Endodermal cell (in vitro differentiated cells): ENCODE results near the gene MACROD2. TPM values are rescaled to one million over a fixed set of nuclear protein-coding genes. Genes with fewer than 3 reads are reported as not detected.

Source experiments
- DNase-seq: peaks from one replicate; pipeline ENCODE4 v3.0.0-alpha.2; 2017
- H3K27ac ChIP-seq: 2 replicates; pipeline ENCODE4 v1.5.1; 2013; ENCODE audit warnings: mild to moderate bottlenecking, low read depth, low read length, moderate library complexity
- H3K27me3 ChIP-seq: 2 replicates; pipeline ENCODE4 v1.6.1; 2013; ENCODE audit warnings: mild to moderate bottlenecking, low read length, moderate library complexity; ENCODE audit not compliant: insufficient read depth, control insufficient read depth, poor library complexity, severe bottlenecking
- H3K36me3 ChIP-seq: 2 replicates; pipeline ENCODE4 v1.7.0; 2013; ENCODE audit warnings: mild to moderate bottlenecking, low read length, moderate library complexity; ENCODE audit not compliant: control insufficient read depth, insufficient read depth
- H3K4me1 ChIP-seq: one replicate; pipeline ENCODE4 v1.7.0; 2013; ENCODE audit warnings: low read length; ENCODE audit not compliant: control insufficient read depth, insufficient read depth
- H3K4me3 ChIP-seq: 2 replicates; pipeline ENCODE4 v1.5.1; 2013; ENCODE audit warnings: mild to moderate bottlenecking, low read length, moderate library complexity
- H3K9ac ChIP-seq: 2 replicates; pipeline ENCODE4 v1.6.1; 2013; ENCODE audit warnings: mild to moderate bottlenecking, low read length, moderate library complexity; ENCODE audit not compliant: poor library complexity, severe bottlenecking; ENCODE audit errors: extremely low read depth
- H3K9me3 ChIP-seq: 2 replicates; pipeline ENCODE4 v1.6.1; 2013; ENCODE audit warnings: mild to moderate bottlenecking, low read length, moderate library complexity; ENCODE audit not compliant: control insufficient read depth
- H3K27ac Mint-ChIP-seq: 2 replicates; pipeline ENCODE4 v1.8.0; 2020; ENCODE audit warnings: mixed read lengths
- H3K27me3 Mint-ChIP-seq: 2 replicates; pipeline ENCODE4 v1.8.0; 2021; ENCODE audit warnings: mild to moderate bottlenecking, mixed read lengths; ENCODE audit not compliant: insufficient read depth
- H3K36me3 Mint-ChIP-seq: 2 replicates; pipeline ENCODE4 v1.8.0; 2020; ENCODE audit warnings: low read depth, mixed read lengths
- H3K4me1 Mint-ChIP-seq: 2 replicates; pipeline ENCODE4 v1.8.0; 2020; ENCODE audit warnings: mixed read lengths
- H3K4me3 Mint-ChIP-seq: 2 replicates; pipeline ENCODE4 v1.8.0; 2020; ENCODE audit warnings: mild to moderate bottlenecking, moderate library complexity, mixed read lengths
- H3K9me3 Mint-ChIP-seq: 2 replicates; pipeline ENCODE4 v1.8.0; 2020; ENCODE audit warnings: mild to moderate bottlenecking, mixed read lengths
- WGBS, 2 experiments: methylation state at CpG; one replicate each; pipeline versions ENCODE4 v1.1.5 to v1.1.7; 2013; ENCODE audit warnings: missing lambda C conversion rate in 2 of 2, mixed read lengths in 1 of 2; ENCODE audit not compliant: insufficient coverage in 1 of 2, insufficient read length in 1 of 2; 5-methylcytosine and 5-hydroxymethylcytosine counted together
- total RNA-seq, 2 donors: library from RNA; stranded (reverse); fragmentation: NEBNext Ultra II Directional in 1 of 2; extraction: Animal tissue kit (Norgen Biotek cat#: 25700) in 1 of 2; gene quantifications; 2 replicates in 1 of 2; 3 replicates in 1 of 2; pipeline ENCODE4 v1.2.1, GENCODE V29; 2021
- TF ChIP-seq, protein P1 (sequence below): fragments of 200-600 bp; sonication (generic); conservative IDR thresholded peaks from 2 replicates; pipeline ENCODE4 v1.5.0; 2021; ENCODE audit warnings: antibody characterized with exemption, mild to moderate bottlenecking

The MACROD2 gene
- total RNA-seq, 2 donors from 2014 or later: 2.3 to 4.8 TPM

DNA sequence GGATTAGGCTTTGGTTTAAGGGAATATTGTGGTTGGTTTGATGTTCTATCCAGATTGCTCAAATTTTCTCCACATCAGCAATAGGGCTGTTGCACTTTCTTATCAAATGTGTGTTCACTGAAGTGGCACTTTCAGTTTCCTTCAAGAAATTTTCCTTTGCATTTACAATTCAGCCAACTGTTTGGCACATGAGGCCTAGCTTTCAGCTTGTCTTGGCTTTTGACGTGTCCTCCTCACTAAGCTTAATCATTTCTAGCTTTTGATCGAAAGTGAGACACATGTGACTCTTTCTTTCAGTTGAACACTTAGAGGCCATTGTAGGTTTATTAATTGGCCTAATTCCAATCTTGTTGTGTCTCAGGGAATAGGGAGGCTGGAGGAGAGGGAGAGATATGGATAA, 237.3 kb downstream of the MACROD2 start:
- Histone ChIP-seq H3K4me3 (no peak overlapping the region), H3K4me1 (no peaks in the 10 kb centered on the region), H3K27me3 (no peaks in the 10 kb centered on the region), H3K9me3 (no peaks in the 10 kb centered on the region), H3K27ac (no peak overlapping the region), H3K9ac (no peak overlapping the region), H3K36me3 (no peaks in the 10 kb centered on the region)
- DNase-seq: no peak
- Mint-ChIP-seq H3K4me1 (no peaks in the 10 kb centered on the region), H3K4me3 (no peak overlapping the region), H3K27ac (no peak overlapping the region), H3K27me3 (no peaks in the 10 kb centered on the region), H3K36me3 (no peaks in the 10 kb centered on the region), H3K9me3 (peaks cover 7% of the 10 kb centered on the region)
- WGBS, 2 experiments: 91 to 92% methylated on average over 2 of the region's 2 CpGs
- TF ChIP-seq, protein P1, sequence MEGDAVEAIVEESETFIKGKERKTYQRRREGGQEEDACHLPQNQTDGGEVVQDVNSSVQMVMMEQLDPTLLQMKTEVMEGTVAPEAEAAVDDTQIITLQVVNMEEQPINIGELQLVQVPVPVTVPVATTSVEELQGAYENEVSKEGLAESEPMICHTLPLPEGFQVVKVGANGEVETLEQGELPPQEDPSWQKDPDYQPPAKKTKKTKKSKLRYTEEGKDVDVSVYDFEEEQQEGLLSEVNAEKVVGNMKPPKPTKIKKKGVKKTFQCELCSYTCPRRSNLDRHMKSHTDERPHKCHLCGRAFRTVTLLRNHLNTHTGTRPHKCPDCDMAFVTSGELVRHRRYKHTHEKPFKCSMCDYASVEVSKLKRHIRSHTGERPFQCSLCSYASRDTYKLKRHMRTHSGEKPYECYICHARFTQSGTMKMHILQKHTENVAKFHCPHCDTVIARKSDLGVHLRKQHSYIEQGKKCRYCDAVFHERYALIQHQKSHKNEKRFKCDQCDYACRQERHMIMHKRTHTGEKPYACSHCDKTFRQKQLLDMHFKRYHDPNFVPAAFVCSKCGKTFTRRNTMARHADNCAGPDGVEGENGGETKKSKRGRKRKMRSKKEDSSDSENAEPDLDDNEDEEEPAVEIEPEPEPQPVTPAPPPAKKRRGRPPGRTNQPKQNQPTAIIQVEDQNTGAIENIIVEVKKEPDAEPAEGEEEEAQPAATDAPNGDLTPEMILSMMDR: no peak

DNA sequence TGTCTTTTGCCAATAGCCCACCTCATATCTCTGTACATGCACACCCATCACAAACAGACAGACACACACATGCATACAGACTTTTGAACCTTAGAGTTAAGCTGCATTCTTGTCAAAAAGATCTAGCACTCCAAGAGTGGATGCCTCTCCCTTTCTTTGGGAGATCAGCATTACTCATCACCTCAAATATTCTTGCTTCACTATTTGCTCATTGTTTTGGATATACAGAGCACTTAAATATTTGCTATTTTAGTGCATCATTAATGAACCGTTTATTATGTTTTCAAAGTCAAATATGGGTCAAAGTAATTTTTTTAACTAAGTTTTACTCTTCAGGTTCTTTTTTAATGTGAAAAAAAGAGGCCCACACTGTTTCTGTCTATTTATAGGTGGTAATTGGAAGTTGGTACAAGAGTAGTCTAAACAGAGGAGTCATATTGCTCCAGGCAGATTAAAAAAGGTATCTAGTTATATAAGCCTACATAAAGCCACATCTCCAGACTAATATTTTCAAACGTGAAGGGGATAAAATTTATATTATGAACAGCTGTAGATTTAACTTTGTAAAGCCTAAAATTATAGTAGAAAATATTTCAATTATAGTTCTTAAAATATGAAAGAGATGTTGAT, 239.5 kb downstream of the MACROD2 start:
- Histone ChIP-seq H3K4me1 (no peaks in the 10 kb centered on the region), H3K27me3 (no peaks in the 10 kb centered on the region), H3K9ac (no peak overlapping the region), H3K36me3 (no peaks in the 10 kb centered on the region), H3K4me3 (no peak overlapping the region), H3K9me3 (no peaks in the 10 kb centered on the region), H3K27ac (no peak overlapping the region)
- WGBS, 2 experiments: 89 to 100% methylated on average over 1 of the region's 2 CpGs
- Mint-ChIP-seq H3K36me3 (no peaks in the 10 kb centered on the region), H3K4me3 (no peak overlapping the region), H3K27ac (no peak overlapping the region), H3K27me3 (no peaks in the 10 kb centered on the region), H3K4me1 (no peaks in the 10 kb centered on the region), H3K9me3 (peaks cover 7% of the 10 kb centered on the region)
- DNase-seq: no peak
- TF ChIP-seq, protein P1: no peak

DNA sequence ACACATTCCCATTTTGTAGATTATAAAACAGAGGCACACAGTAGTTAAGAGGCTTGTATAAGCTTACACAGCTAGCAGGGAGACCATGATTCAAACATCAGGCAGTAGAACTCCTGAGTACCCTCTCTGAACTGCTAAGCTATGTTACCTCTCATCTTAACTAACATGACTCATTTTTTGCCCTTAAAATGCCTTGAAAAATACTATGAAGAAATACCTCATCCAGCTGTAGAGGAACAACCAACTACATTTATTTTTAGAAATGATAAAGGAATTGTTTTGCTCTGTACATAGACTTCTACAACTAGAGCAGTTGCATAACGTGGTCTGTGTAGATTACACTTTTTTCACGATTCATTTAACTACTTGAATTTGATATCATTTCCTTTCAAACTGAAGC, 240.0 kb downstream of the MACROD2 start:
- TF ChIP-seq, protein P1: no peak
- H3K9me3 ChIP-seq: no peaks in the 10 kb centered on the region
- H3K4me1 Mint-ChIP-seq: no peaks in the 10 kb centered on the region
- no peaks in the 10 kb centered on the region for H3K4me1 ChIP-seq
- no peak overlapping the region for H3K9ac ChIP-seq
- H3K4me3 Mint-ChIP-seq: no peak overlapping the region
- 91 to 100% methylated on average over 2 of the region's 2 CpGs for WGBS, 2 experiments
- H3K4me3 ChIP-seq: no peak overlapping the region
- no peak overlapping the region for H3K27ac Mint-ChIP-seq
- no peaks in the 10 kb centered on the region for H3K27me3 Mint-ChIP-seq
- no peaks in the 10 kb centered on the region for H3K36me3 Mint-ChIP-seq
- no peak overlapping the region for H3K27ac ChIP-seq
- no peaks in the 10 kb centered on the region for H3K36me3 ChIP-seq
- H3K27me3 ChIP-seq: no peaks in the 10 kb centered on the region
- peaks cover 7% of the 10 kb centered on the region for H3K9me3 Mint-ChIP-seq
- no peak for DNase-seq
